ENCODE results near the gene PCDHA8.
"Not testable (repeated sequence)": the region's sequence is repeated elsewhere in the genome, so short reads cannot be mapped to it uniquely, and the experiment has no call there.

PCDHA8 gene

DNA sequence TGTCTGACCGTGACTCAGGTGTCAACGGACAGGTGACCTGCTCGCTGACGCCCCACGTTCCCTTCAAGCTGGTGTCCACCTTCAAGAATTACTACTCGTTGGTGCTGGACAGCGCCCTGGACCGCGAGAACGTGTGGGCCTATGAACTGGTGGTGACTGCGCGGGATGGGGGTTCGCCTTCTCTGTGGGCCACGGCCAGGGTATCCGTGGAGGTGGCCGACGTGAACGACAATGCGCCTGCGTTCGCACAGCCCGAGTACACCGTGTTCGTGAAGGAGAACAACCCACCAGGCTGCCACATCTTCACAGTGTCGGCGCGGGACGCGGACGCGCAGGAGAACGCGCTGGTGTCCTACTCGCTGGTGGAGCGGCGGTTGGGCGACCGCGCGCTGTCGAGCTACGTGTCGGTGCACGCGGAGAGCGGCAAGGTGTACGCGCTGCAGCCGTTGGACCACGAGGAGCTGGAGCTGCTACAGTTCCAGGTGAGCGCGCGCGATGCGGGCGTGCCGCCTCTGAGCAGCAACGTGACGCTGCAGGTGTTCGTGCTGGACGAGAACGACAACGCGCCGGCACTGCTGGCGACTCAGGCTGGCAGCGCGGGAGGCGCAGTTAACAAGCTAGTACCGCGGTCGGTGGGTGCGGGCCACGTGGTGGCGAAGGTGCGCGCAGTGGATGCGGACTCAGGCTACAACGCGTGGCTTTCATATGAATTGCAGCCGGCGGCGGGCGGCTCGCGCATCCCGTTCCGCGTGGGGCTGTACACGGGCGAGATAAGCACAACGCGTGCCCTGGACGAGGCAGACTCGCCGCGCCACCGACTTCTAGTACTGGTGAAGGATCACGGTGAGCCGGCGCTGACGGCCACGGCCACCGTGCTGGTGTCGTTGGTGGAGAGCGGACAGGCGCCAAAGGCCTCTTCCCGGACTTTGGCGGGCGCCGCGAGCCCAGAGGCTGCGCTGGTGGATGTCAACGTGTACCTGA, 29.5 kb downstream of the PCDHA8 start:
- no peak for DNase-seq

- no peak for DNase-seq
Observed at GRCh38 chr5:140875085-140876065, 34.4 kb downstream of the PCDHA8 start, which contains the start of gene PCDHA12. Gene PCDHA12 (plus strand): TSS chr5:140875308. CDS start chr5:140875473, 165 bp downstream.

DNA sequence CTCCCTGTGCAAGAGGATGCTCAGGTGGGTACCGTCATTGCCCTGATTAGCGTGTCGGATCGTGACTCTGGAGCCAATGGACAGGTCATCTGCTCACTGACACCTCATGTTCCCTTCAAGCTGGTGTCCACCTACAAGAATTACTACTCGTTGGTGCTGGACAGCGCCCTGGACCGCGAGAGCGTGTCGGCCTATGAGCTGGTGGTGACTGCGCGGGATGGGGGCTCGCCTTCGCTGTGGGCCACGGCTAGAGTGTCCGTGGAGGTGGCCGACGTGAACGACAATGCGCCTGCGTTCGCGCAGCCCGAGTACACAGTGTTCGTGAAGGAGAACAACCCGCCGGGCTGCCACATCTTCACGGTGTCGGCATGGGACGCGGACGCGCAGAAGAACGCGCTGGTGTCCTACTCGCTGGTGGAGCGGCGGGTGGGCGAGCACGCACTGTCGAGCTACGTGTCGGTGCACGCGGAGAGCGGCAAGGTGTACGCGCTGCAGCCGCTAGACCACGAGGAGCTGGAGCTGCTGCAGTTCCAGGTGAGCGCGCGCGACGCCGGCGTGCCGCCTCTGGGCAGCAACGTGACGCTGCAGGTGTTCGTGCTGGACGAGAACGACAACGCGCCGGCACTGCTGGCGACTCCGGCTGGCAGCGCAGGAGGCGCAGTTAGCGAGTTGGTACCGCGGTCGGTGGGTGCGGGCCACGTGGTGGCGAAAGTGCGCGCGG, 35.7 kb downstream of the PCDHA8 start:
- DNase-seq, result not testable (repeated sequence)

GRCh38 chr5:140877262-140877581, 36.2 kb downstream of the PCDHA8 start:
- DNase-seq, result no peak

- no peak for DNase-seq
Observed at GRCh38 chr5:140881889-140882590, 41.1 kb downstream of the PCDHA8 start, which contains the start of gene PCDHA13. Gene PCDHA13 (plus strand): TSS chr5:140882124. CDS start chr5:140882269, 145 bp downstream.

DNA sequence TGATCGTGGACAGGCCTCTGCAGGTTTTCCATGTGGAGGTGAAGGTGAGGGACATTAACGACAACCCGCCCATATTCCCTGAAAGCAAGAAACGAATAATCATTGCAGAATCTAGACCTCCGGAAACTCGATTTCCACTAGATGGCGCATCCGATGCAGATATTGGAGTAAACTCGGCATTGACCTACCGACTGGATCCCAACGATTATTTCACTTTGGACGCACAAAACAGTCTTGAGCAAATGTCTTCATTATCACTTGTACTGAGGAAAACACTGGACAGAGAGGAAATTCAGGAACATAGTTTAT, 41.6 kb downstream of the PCDHA8 start:
- no peak for DNase-seq

- no peak for DNase-seq
Observed at GRCh38 chr5:140883373-140883772, 42.4 kb downstream of the PCDHA8 start.

- DNase-seq, result no peak
Observed at GRCh38 chr5:140883927-140884697, 43.1 kb downstream of the PCDHA8 start.

All from NCI-H2227 treated with DMSO at 0.1 percent for 48 hours (cell line).